ENCODE data around the gene CCDC28B.

DNA sequence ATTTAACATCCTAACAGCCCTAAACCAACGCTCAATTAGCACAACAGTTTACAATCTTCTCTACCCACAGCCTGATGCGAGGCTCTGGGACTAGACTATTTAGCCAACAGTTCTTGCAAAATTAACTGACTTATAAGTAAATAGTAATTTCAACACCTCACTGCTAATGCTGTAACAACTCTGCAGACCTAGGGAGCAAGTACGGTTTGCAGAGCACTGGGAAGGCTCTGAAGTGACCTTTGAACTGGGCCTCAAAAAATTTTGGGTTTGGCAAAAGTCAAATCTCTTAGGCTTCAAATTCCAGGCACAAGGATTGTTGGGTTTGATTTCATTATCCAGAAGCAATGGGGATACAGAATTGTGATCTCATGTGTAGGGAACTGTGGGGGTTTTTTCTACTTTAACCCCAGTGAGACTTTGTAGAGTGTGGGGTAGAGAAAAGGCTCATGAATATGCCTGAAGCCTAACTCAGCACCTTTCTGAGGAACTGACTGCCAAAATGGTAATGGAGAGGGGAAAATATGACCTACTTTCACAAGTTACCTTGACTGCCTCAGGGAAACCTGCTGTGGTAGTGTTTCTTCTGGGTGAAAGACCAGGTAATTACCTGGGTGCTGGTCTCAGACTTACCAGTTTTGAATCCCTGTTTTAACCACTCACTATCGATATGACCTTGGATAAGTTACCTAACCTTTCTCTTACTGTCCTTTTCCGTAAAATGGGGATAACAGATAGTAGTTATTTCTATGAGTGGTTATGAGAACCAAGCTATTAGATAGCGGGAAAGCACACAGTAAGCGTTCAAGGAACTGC, 21.8 kb upstream of the CCDC28B start:
- TF ChIP-seq, protein P1, sequence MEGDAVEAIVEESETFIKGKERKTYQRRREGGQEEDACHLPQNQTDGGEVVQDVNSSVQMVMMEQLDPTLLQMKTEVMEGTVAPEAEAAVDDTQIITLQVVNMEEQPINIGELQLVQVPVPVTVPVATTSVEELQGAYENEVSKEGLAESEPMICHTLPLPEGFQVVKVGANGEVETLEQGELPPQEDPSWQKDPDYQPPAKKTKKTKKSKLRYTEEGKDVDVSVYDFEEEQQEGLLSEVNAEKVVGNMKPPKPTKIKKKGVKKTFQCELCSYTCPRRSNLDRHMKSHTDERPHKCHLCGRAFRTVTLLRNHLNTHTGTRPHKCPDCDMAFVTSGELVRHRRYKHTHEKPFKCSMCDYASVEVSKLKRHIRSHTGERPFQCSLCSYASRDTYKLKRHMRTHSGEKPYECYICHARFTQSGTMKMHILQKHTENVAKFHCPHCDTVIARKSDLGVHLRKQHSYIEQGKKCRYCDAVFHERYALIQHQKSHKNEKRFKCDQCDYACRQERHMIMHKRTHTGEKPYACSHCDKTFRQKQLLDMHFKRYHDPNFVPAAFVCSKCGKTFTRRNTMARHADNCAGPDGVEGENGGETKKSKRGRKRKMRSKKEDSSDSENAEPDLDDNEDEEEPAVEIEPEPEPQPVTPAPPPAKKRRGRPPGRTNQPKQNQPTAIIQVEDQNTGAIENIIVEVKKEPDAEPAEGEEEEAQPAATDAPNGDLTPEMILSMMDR (IDR thresholded peaks at IDR 0.05): no peak
- no peak for TF ChIP-seq POLR2A (IDR thresholded peaks at IDR 0.05)
